KOPT-K1 (cell line): ENCODE data around the gene ODC1.

ENCODE experiments used
- H3K27ac ChIP-seq: fragments of 200-600 bp; sonication (generic); 2 replicates; pipeline ENCODE4 v1.5.1; 2016; ENCODE audit warnings: antibody characterized with exemption, mild to moderate bottlenecking, low read depth, low read length; ENCODE audit not compliant: poor library complexity, severe bottlenecking
- H3K36me3 ChIP-seq: fragments of 200-600 bp; sonication (generic); 2 replicates; pipeline ENCODE4 v1.5.1; 2017; ENCODE audit warnings: antibody characterized with exemption, mild to moderate bottlenecking, low read length, moderate library complexity; ENCODE audit not compliant: insufficient read depth
- H3K9me3 ChIP-seq: fragments of 200-600 bp; sonication (generic); 2 replicates; pipeline ENCODE4 v1.5.1; 2017; ENCODE audit warnings: antibody characterized with exemption, low read length, mild to moderate bottlenecking; ENCODE audit not compliant: insufficient read depth, poor library complexity, severe bottlenecking

Gene ODC1

GRCh38 chr2:10410823-10411437, 37.2 kb downstream of the ODC1 start:
- Histone ChIP-seq H3K36me3 (no peaks in the 10 kb centered on the region), H3K9me3 (no peaks in the 10 kb centered on the region), H3K27ac (no peak overlapping the region)

DNA sequence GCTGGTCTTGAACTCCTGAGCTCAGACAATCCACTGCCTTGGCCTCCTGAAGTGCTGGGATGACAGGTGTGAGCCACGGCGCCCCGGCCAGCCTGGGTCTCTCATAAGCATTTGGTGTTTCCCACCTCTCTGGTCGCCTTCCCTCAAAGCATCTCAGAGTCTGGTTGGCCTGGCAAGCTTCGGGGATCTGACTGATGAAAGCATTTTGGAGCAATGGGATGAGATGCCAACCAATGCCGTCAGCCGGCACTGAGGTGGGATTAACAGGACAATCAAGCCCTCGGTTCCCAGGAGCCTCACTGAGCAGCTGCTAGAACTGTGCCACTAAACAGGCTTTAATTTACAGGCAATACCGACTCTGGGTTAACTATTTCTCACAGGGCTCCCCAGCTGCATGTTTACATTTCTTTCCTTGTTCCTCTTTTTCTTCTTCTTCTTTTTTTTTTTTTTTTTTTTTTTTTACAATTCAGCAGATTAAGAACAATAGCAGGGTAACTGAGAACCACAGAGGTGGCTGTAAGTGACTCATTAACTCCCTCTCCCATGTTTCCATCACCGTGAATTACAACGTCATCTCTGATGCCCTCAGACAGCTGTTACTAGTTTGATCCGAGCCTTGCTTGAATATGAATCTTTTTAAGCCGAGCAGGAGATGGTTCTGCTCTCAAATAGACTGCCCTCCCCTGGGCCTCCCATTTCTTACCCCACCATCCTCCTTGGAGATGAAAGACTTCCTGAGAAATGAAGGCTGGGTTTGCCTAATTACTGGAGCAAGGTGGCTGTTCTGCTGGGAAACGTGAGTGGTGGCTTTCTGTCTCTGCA, 37.9 kb downstream of the ODC1 start:
- Histone ChIP-seq H3K27ac (no peak overlapping the region), H3K36me3 (no peaks in the 10 kb centered on the region), H3K9me3 (no peaks in the 10 kb centered on the region)

- H3K36me3 ChIP-seq, result no peaks in the 10 kb centered on the region
- H3K9me3 ChIP-seq, result no peaks in the 10 kb centered on the region
- H3K27ac ChIP-seq, result peak overlapping the region; percentile 28
Measured at GRCh38 chr2:10408649-10409579, 39.2 kb downstream of the ODC1 start.

- no peaks in the 10 kb centered on the region for H3K36me3 ChIP-seq
- peak overlapping the region; percentile 28 for H3K27ac ChIP-seq
- H3K9me3 ChIP-seq, result no peaks in the 10 kb centered on the region
Measured at GRCh38 chr2:10407841-10408648, 40.1 kb downstream of the ODC1 start.

DNA sequence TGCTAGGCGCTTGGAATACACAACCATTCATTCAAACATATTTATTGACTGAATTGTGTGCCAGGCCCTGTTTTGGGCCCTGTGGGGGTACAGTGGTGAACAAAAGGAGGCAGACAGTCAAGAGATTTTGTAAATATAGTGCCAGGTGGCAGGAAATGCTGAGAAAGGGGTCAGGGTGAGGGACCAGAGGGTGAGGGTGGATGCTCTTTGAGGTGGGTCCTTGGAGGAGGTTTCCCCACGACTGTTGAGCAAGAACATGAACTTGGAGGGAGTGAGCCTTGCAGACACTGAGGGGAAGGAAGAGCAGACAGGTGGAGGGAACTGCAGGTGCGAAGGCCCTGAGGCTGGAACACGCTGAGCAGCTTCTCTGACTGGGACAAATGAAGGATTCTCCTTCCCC, 40.7 kb downstream of the ODC1 start:
- peak overlapping the region; percentile 28 for H3K27ac ChIP-seq

DNA sequence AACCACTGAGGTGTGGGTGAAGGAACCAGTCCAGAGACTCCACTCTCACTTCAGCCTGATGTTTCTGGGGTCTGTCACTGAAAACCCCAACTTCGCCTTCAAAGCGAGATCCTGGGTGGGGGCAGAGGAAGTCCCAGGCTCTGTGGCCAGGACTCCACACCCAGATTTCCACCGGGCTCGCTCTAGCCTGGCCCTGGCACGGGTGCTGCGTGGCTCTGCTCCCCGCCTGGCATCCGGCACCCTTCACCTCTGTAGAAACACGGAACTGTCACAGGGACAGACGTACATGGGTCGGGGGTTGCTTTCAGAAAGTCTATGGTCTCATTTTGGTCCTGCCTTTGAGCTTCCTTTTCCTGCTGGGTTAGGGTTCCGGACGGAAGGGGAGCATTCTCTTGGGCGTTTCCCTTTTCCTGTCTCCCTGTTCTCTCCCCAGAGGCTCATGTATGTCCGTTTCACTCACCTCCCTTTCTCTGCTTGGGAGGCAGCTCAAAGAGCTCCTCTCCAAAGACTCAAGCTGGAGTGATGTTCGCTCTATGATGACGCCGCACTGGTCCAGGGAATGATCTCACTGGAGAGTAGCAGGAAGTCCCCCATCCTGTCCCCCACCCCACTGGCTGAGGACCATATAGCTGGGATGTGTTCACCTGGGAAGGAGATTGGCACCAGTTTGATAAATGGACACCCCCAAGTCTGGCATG, 41.5 kb downstream of the ODC1 start:
- Histone ChIP-seq H3K9me3 (no peaks in the 10 kb centered on the region), H3K36me3 (no peaks in the 10 kb centered on the region), H3K27ac (peak overlapping the region; percentile 28)

More for the DNA sequence above, 40.7 kb downstream of the ODC1 start:
- Histone ChIP-seq H3K36me3 (no peaks in the 10 kb centered on the region), H3K9me3 (no peaks in the 10 kb centered on the region)

DNA sequence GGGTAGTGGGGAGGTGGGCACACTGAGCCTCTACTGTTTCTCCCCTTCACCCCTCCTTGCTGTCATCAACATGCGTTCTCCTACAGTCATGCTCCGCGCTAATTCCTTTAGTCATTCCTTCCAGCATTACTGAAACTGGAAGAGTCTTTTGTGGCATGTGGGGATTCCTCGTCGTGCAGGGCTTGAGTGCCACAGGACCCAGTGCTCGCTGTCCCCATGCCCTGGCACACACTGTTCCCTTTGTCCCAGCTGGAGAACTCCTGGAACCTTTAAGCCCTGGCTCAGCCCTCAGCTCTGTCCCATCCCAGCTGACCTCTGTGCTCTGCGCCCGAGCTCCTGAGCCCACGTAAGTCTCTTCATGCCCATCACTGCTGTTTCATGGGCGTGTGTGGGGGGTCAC, 42.1 kb downstream of the ODC1 start:
- H3K9me3 ChIP-seq, result no peaks in the 10 kb centered on the region
- no peak overlapping the region for H3K27ac ChIP-seq
- H3K36me3 ChIP-seq, result no peaks in the 10 kb centered on the region

DNA sequence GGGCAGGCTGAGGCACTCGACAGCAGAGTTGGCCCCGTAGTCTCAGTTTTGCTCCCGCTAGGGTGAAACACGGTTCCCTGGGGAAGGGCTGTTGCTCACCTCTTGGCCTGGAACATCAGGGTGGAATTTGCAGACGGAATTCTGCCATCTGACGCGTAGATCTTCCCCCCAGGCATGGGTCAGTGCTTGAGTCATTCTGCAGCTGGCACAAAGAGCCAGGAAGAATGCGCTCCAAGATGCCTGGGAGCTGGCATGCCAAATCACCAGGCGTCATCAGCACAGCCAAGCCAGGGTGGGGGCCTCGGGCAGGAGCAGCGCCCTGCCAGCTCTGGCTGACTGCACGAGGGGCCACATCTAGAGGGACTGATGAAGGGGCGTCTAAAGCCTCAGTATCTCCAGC, 42.7 kb downstream of the ODC1 start:
- Histone ChIP-seq H3K36me3 (no peaks in the 10 kb centered on the region), H3K9me3 (no peaks in the 10 kb centered on the region), H3K27ac (no peak overlapping the region)

- Histone ChIP-seq H3K9me3 (no peaks in the 10 kb centered on the region), H3K27ac (no peak overlapping the region), H3K36me3 (no peaks in the 10 kb centered on the region)
Measured at GRCh38 chr2:10404324-10405143, 43.6 kb downstream of the ODC1 start.

DNA sequence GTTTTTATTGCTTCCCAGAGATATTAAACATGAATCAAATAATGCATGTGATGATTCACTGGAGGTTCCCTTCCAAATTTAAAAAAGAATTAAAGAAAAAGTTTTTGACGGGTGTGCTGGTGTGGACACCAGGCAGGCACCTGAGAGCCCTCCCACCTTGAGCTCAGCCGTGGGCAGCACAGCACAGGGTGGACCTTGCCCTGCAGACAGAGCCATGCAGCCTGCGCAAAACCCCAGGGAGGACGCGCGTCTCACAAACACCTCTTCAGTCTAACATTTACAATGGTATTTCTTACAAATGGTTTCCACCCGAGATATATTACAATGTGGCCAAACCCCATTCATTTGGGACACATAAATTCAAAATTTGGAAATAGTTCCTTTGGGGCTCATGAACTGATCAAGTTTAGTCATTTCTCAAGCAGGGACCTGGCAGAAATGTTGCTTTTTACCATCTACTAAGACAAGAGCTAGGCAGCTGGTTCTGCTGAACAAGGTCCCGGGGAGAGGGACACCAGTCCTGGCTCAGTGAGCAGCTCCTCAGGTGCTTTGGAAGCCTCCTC, 45.4 kb downstream of the ODC1 start:
- H3K9me3 ChIP-seq, result no peaks in the 10 kb centered on the region
- H3K36me3 ChIP-seq, result no peaks in the 10 kb centered on the region
- no peak overlapping the region for H3K27ac ChIP-seq

DNA sequence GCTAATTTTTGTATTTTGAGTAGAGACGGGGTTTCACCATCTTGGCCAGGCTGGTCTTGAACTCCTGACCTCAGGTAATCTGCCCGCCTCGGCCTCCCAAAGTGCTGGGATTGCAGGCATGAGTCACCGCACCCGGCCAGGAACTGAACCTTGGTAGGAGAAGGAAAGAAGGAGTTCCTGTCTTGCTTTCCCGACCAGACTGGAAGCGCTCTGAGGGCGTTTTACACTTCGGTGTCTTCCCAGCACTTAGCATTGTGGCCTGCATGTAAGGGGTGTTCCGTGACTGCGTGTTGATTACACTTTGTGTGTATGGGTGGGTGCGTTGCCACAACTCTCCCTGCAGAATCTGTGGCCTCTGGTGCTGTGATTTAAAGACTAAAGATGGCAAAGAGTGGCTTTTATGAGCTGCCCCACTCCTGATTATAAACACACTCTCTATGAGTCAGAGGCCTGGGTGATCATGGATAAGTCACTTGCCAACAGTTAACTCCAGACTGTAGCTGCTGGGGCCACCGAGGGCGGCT, 46.0 kb downstream of the ODC1 start:
- H3K27ac ChIP-seq, result no peak overlapping the region
- H3K9me3 ChIP-seq, result no peaks in the 10 kb centered on the region
- H3K36me3 ChIP-seq, result no peaks in the 10 kb centered on the region

DNA sequence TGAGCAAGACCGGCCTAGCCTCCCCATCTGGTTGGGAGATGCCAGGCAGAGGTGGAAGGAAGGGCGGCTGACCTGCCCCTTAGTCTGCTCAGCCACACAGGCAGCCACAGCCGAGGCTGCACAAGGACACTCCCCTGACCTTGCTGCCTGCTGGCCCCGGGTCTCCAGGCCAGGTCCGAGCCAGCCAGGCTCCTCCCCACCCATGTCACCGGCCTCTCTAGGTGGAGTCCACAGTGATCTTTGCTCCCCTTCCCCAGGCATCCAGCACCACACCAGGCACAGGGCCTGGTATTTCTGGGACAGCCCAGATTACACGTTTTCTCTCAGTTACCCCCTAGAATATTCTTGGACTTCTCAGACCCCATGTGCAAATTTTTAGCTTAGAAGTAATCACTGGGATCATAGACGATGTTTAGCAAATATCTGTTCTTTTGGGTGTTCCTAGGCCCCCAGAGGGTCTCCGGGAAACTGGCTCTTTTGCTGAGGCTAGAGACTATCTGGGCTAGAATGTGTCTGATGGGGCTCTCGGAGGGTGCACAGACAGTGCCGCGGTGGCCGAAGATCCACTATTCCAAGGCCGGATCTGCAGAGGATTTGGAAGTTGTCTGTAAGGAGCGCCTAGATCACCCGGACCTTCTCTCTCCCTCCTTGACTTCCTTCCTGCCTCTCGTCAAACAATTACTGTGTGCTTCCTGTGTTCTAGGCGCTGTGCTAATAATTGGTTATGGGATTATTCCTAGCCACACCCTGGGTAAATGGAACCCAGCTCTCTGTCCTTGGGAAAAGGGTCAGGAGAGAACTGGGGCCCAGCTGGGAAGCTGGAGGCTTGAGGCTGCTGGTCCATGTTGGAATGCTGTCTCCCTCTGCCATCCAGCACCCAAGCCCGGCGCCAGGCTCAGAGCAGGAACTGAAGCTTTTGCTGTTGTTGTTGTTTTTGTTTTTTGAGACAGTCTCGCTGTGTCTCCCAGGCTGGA, 46.9 kb downstream of the ODC1 start:
- Histone ChIP-seq H3K9me3 (no peaks in the 10 kb centered on the region), H3K27ac (no peak overlapping the region), H3K36me3 (no peaks in the 10 kb centered on the region)
